HAP-1 (cell line): ENCODE results near the gene PLD1.
"Not testable (repeated sequence)": the region's sequence is repeated elsewhere in the genome, so short reads cannot be mapped to it uniquely, and the experiment has no call there.

Experiments
- DNase-seq, 2 experiments: peaks; one replicate each; pipeline ENCODE4 v3.0.0-alpha.2; 2016 to 2020; ENCODE audit warnings: low spot score in 2 of 2
- H3K27me3 ChIP-seq: fragments of 250-450 bp; sonication (Bioruptor Pico); 2 replicates; pipeline ENCODE4 v1.5.1; 2020; ENCODE audit warnings: low read depth, mild to moderate bottlenecking, moderate library complexity
- H3K36me3 ChIP-seq: fragments of 250-450 bp; sonication (Bioruptor Pico); replicated peaks from 2 replicates; pipeline ENCODE4 v1.5.1; 2020; ENCODE audit warnings: mild to moderate bottlenecking
- H3K4me1 ChIP-seq: fragments of 250-450 bp; sonication (Bioruptor Pico); 2 replicates; pipeline ENCODE4 v1.5.1; 2020; ENCODE audit warnings: mild to moderate bottlenecking
- H3K4me3 ChIP-seq: fragments of 250-450 bp; sonication (Bioruptor Pico); 2 replicates; pipeline ENCODE4 v1.5.1; 2020; ENCODE audit warnings: mild to moderate bottlenecking, moderate library complexity
- H3K9me3 ChIP-seq: fragments of 250-450 bp; sonication (Bioruptor Pico); 2 replicates; pipeline ENCODE4 v1.5.1; 2020; ENCODE audit warnings: mild to moderate bottlenecking, moderate library complexity
- in situ Hi-C: fragments of 300-500 bp; cut with MboI; formaldehyde crosslinking; loops from 3 replicates; pipeline ENCODE4 v1.14.3; 2020; ENCODE audit warnings: low sequenced_read_pairs, inconsistent platforms, mixed read lengths

PLD1 gene

DNA sequence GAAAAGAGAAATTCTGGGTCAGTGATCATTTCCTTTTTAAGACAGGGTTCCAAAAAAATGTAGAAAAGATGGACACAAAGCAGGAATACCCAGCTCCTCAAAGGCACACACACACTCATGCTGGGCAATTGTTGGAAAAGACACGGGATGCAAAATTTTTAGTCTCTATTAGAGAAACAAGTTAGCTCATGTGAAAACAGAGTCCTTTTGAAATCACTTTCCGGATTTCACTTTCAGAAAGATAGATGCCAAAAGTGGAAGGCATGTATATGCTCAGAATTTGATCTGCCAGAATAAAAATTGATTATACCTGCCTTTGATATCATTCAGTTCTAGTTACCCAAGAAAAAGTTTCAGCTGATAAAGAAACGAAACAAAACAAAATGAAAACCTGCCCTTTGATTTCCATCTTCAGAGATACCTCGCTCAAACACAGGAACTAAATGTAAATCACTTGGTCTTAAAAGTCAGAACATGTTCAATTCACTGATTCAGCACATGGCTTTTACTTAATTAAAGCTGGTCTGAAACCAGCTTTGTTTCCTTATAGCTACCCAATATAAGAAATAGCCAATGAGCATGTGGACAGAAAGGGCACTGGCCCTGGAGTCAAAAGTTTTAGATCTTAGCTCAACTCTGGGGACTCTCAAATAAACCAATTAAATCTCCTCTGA lies 52.8 kb downstream of the PLD1 start:
- Histone ChIP-seq H3K27me3 (peaks cover 34% of the 10 kb centered on the region), H3K36me3 (no peaks in the 10 kb centered on the region), H3K4me3 (no peak overlapping the region), H3K9me3 (no peaks in the 10 kb centered on the region), H3K4me1 (no peaks in the 10 kb centered on the region)
- in situ Hi-C loops: no loop called here
- DNase-seq: no peak

DNA sequence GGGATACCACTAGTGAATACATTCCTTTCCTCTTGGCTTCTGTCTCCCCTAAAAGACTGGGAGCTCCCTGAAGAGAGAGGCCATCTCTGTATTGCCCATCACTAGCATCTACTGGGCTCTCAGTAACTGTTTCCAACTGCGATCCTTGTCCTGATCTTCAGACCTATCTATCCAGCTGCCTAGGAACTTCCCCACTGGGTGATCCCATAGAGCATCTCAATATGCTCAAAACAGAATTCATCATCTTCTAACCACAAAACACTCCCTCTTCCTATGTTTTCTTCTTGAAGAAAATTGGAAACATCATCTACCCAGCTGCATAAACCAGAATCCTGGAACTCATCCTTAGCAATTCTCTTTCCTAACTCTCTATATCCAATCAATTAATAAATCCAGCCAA lies 54.6 kb downstream of the PLD1 start:
- Histone ChIP-seq H3K27me3 (peaks cover 38% of the 10 kb centered on the region), H3K4me3 (no peak overlapping the region), H3K36me3 (no peaks in the 10 kb centered on the region), H3K4me1 (no peaks in the 10 kb centered on the region), H3K9me3 (no peaks in the 10 kb centered on the region)
- no peak for DNase-seq
- in situ Hi-C loops: no loop called here

DNA sequence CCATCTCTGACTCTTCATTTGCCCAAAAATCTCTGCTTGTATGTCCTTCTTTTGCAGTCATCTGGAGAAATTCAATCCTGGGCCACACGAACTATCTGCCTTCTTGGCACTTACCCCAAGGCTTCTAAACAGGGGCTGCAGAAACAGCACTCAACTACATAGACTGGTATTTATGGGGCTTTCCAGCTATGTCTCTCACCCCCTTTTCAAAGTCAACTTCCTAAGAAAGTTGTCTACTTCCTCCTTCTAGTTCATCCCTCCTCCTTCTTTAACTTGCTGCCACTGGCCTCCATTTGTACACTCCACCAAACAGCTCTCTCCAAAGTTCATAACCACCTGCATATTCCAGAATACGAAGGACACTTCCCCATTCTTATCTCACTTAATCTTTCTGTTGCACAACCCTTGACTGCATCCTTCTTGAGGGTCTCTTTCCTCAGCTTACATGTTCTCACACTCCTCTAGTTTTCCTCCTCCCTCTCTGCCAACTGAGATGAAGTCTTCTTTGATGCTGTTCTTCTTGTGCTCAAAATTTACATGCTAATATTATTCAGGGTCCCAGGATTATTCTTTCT lies 55.2 kb downstream of the PLD1 start:
- Histone ChIP-seq H3K4me1 (no peaks in the 10 kb centered on the region), H3K9me3 (no peaks in the 10 kb centered on the region), H3K4me3 (no peak overlapping the region), H3K36me3 (no peaks in the 10 kb centered on the region), H3K27me3 (peaks cover 38% of the 10 kb centered on the region)
- in situ Hi-C loops: no loop called here
- DNase-seq: no peak

DNA sequence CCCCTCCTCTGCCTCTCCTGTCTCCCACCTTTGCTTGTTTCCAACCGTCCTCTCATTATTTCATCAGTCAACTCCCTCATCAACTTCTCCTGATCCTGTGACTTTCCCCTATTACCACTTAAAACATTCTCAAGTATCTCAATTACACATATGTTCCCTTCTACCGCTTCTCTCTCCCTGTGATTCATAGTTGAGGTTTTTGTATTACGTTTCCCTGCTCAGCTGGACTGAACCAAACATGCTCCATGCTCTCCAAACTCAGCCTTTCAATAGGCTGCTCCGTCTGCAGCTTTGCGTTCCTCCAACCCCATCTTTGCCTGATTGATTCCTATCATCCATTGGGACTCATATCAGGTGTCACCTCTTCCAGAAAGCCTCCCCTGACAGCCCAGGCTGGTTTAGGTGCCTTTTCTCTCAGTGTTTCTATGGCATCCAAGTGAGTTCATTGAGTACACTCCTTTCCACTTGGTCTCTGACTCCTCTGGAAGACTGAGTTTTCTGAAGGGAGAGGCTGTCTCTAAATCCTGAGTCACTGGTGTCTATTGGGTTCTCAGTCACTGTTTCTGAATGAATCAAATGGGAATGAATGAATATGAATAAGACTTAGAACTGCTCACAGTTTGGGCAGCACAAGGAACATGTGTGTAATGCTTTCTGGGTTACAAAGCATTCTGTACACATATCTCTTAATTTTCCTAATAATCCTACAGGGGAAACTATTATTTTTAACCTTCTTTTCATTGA lies 56.4 kb downstream of the PLD1 start:
- in situ Hi-C loops: no loop called here
- DNase-seq: no peak
- Histone ChIP-seq H3K4me1 (no peaks in the 10 kb centered on the region), H3K27me3 (peaks cover 38% of the 10 kb centered on the region), H3K4me3 (no peak overlapping the region), H3K9me3 (no peaks in the 10 kb centered on the region), H3K36me3 (no peaks in the 10 kb centered on the region)

DNA sequence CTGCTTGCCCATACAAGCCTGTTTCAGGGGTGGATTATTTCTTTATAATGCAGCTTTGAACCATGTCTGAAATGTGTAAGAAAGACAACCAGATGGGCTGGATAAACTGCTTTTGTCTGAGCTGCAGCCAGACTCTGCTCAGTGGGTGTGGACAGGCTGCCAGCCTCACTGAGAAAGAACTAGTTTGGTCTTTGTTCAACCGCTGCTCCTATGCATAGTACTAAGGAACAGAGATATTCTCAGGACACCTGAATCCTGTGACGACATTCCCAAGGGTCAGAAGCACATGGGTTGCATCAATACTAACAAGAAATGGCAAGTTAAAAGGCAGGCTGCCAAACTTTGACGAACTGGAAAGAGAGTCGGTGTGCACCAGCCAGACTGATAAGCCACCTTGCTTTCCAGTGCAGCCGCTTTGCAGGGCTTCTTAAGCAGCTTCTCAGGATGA lies 57.2 kb downstream of the PLD1 start:
- H3K36me3 ChIP-seq: no peaks in the 10 kb centered on the region
- no peaks in the 10 kb centered on the region for H3K9me3 ChIP-seq
- H3K4me1 ChIP-seq: peaks cover 4% of the 10 kb centered on the region; the same call in 1 of the 2 replicates
- in situ Hi-C loops: no loop called here
- no peak overlapping the region for H3K4me3 ChIP-seq
- peaks cover 38% of the 10 kb centered on the region for H3K27me3 ChIP-seq
- DNase-seq: no peak

DNA sequence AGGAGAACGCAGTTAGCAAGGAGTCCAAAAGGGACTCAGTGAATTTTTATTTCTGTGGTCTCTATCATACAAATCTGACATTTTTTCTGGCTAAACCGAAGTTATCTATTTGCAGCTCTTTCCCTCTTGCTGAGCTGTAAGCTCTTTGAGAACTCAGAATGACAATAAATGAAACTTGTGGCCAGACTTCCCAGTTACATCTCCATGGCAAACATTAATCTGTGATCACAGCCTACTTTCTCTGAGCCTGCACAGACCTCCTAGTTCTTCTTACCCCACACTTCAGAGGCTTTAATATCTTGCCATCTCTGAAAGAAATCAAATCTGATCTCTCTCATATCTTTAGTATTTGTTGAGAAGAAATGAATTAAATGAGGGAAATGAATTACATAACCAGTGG lies 58.0 kb downstream of the PLD1 start:
- no peak for DNase-seq
- peaks cover 5% of the 10 kb centered on the region; the same call in 1 of the 2 replicates for H3K4me1 ChIP-seq
- peaks cover 34% of the 10 kb centered on the region for H3K27me3 ChIP-seq
- in situ Hi-C loops: no loop called here
- H3K36me3 ChIP-seq: no peaks in the 10 kb centered on the region
- no peak overlapping the region for H3K4me3 ChIP-seq
- H3K9me3 ChIP-seq: no peaks in the 10 kb centered on the region

DNA sequence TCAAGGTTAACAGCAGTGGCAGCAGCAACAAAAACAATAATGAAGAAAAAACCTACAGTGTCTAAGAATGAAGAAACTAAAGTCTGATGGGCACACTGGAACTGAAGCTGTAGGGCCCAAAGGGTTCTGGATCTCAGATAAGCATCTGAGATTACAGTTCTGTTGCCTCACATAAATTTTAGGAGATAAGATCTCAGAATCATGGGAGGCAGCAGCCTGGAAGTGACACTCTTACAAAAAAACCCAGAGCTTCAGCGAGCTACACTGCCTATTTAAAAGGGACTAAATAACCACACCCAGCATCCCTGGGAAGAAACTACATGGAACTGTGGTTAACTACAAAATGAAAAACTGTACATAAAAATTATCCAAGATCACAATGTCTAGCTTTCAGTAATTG lies 61.2 kb downstream of the PLD1 start:
- no peaks in the 10 kb centered on the region for H3K9me3 ChIP-seq
- no peaks in the 10 kb centered on the region for H3K36me3 ChIP-seq
- DNase-seq: no peak
- in situ Hi-C loops: no loop called here
- H3K27me3 ChIP-seq: peaks cover 9% of the 10 kb centered on the region
- peaks cover 5% of the 10 kb centered on the region; the same call in 1 of the 2 replicates for H3K4me1 ChIP-seq
- H3K4me3 ChIP-seq: no peak overlapping the region

DNA sequence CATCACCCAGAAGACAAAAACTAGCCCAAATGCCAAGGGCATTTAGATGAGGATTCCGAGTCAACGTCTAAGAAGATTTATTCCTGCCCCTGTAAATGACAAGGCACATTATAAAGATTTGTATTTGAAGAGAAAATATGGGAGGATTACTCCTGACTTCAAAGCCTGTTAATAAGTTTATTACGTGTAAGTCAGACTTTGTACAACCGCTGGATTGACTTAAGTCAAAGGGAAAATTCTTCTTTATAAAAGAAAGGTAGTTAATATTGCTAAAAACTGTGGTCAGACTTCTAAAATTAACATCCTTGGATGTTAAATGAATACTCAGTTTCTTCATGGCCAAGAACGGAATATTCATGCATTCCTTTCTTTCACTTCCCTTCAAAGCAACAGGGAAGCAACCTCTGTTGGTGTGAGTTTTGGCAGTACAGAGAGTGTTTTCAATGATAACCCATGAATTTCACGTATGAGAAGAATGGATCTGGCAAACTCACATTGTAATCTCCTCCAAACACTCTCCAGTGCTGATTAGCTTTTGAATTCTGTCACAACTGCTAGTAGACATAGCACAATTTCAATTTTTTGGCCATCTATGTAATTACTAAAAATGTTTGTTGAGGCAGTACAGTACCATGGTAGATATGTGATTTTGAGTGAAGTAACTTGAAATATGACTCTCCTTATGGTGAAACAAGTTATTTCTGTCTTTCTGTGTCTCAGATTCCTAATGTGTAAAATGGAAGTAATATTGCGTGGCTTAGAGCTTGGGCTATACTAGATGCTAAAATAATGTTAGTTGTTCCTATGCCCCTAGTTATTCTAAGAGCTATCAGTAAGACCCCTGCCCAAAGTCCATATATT lies 62.0 kb downstream of the PLD1 start:
- in situ Hi-C loops: no loop called here
- DNase-seq: peak in 1 of 2 experiments; percentile 15
- H3K27me3 ChIP-seq: peaks cover 6% of the 10 kb centered on the region
- peaks cover 5% of the 10 kb centered on the region; the same call in 1 of the 2 replicates for H3K4me1 ChIP-seq
- H3K4me3 ChIP-seq: no peak overlapping the region
- no peaks in the 10 kb centered on the region for H3K36me3 ChIP-seq
- H3K9me3 ChIP-seq: no peaks in the 10 kb centered on the region

DNA sequence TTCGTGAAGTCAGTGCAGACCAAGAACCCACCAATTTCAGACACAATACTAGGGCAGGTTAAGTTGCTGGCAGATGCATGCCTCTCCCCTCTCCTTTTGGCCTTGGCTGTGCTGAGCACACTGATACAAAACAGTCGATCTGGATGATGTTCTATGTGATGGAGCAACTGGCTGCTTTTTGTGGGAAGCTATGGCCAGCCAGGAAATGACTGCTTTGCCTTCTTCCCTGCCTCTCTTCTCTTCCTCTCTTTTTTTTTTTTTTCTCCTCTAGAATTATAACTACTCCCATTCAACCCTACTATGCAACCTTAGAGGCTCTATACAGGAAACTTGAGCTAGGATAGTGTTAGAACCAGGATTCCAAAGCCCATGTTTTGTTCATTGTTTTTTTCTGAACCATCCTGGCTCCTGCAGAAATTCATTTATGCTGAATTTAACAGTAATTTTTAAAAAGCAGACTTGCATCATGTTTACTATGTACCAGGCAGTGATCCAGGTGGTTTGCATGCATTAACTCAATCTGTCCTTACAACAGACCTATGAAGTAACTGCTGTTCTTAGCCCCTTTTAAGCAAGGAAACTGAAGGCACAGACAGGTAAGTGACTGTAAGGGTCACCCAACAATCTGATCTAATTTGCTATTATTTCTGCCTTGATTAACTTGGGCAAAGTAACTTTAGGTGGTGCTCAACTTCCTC lies 62.9 kb downstream of the PLD1 start:
- in situ Hi-C loops: no loop called here
- DNase-seq: no peak
- Histone ChIP-seq H3K36me3 (no peaks in the 10 kb centered on the region), H3K4me3 (no peak overlapping the region), H3K9me3 (no peaks in the 10 kb centered on the region), H3K27me3 (peaks cover 4% of the 10 kb centered on the region; the same call in 1 of the 2 replicates), H3K4me1 (peaks cover 5% of the 10 kb centered on the region; the same call in 1 of the 2 replicates)

DNA sequence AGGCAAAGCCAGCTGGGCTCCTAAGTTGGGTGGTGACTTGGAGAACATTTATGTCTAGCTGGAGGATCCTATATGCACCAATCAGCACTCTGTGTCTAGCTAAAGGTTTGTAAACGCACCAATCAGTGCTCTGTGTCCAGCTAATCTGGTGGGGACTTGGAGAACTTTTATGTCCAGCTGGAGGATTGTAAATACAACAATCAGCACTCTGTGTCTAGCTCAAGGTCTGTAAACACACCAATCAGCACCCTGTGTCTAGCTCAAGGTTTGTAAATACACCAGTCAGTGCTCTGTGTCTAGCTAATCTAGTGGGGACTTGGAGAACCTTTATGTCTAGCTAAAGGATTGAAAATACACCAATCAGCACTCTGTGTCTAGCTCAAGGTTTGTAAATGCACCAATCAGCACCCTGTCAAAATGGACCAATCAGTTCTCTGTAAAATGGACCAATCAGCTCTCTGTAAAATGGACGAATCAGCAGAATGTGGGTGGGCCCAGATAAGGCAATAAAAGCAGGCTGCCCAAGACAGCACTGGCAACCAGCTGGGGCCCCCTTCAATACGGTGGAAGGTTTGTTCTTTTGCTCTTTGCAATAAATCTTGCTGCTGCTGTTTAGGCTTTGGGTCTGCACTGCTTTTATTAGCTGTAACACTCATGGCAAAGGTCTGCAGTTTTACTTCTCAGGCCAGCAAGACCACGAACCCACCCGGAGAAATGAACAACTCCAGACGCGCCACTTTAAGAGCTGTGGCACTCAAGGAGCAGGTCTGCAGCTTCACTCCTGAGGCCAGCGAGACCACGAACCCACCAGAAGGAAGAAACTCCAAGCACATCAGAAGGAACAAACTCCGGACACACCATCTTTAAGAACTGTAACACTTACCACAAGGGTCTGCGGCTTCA lies 63.7 kb downstream of the PLD1 start:
- H3K4me3 ChIP-seq, in situ Hi-C loops, H3K9me3 ChIP-seq, H3K4me1 ChIP-seq, H3K36me3 ChIP-seq, DNase-seq, H3K27me3 ChIP-seq: not testable (repeated sequence)

DNA sequence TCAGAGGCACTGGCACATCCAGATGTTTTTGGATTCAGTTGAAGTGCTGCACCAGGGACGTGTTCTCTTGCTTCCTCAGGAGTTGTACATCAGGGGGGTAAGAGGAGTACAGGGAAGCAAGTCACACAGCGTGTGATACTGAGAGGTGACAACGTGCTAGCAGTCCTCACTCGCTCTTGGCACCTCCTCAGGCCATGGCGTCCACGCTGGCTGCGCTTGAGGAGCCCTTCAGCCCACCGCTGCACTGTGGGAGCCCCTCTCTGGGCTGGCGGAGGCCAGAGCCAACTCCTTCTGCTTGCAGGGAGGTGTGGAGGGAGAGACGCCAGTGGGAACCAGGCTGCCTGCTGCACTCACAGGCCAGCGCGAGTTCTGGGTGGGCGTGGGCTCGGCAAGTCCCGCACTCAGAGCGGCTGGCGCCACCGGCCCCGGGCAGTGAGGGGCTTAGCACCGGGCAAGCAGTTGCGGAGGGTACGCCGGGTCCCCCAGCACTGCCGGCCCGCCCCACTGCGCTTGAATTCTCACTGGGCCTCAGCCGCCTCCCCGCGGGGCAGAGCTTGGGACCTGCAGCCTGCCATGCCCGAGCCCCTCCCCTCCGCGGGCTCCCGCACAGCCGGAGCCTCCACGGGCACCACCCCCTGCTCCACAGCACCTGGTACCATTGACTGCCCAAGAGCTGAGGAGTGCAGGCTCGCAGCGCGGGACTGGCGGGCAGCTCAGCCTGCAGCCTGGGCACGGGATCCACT lies 64.5 kb downstream of the PLD1 start:
- no peaks in the 10 kb centered on the region for H3K9me3 ChIP-seq
- in situ Hi-C loops: no loop called here
- H3K27me3 ChIP-seq: no peaks in the 10 kb centered on the region; the same call in 1 of the 2 replicates
- H3K4me3 ChIP-seq: no peak overlapping the region
- peaks cover 5% of the 10 kb centered on the region; the same call in 1 of the 2 replicates for H3K4me1 ChIP-seq
- H3K36me3 ChIP-seq: no peaks in the 10 kb centered on the region
- DNase-seq: no peak
